Nephron progenitor cell (in vitro differentiated cells): Measurements from ENCODE around the gene CYTH4.

Experiments used
- DNase-seq: peaks from one replicate; pipeline ENCODE4 v3.0.0; 2021
- H3K27ac Mint-ChIP-seq: 2 replicates; pipeline ENCODE4 v1.8.0; 2021; ENCODE audit warnings: mild to moderate bottlenecking, moderate library complexity, mixed read lengths
- H3K27me3 Mint-ChIP-seq: 2 replicates; pipeline ENCODE4 v1.8.0; 2021; ENCODE audit warnings: mild to moderate bottlenecking, low read depth, mixed read lengths; ENCODE audit not compliant: poor library complexity
- H3K36me3 Mint-ChIP-seq: 2 replicates; pipeline ENCODE4 v1.8.0; 2021; ENCODE audit warnings: low read depth, mixed read lengths
- H3K4me1 Mint-ChIP-seq: 2 replicates; pipeline ENCODE4 v1.8.0; 2021; ENCODE audit warnings: mixed read lengths
- H3K4me3 Mint-ChIP-seq: 2 replicates; pipeline ENCODE4 v1.8.0; 2021; ENCODE audit warnings: mild to moderate bottlenecking, moderate library complexity, mixed read lengths
- H3K9me3 Mint-ChIP-seq: 2 replicates; pipeline ENCODE4 v1.8.0; 2021; ENCODE audit warnings: mild to moderate bottlenecking, moderate library complexity, mixed read lengths
- CTCF ChIP-seq: fragments of 200-600 bp; sonication (generic); IDR thresholded peaks from 2 replicates; pipeline ENCODE4 v1.5.0; 2021; ENCODE audit warnings: antibody characterized with exemption

The CYTH4 gene

GRCh38 chr22:37301144-37301830 lies 19.0 kb downstream of the CYTH4 start:
- no peak for DNase-seq
- TF ChIP-seq CTCF, result no peak
- Mint-ChIP-seq H3K27ac (no peak overlapping the region), H3K9me3 (no peaks in the 10 kb centered on the region), H3K36me3 (no peaks in the 10 kb centered on the region), H3K4me1 (peaks cover 14% of the 10 kb centered on the region), H3K27me3 (peaks cover 34% of the 10 kb centered on the region), H3K4me3 (no peak overlapping the region)

- no peak for DNase-seq
- Mint-ChIP-seq H3K27ac (no peak overlapping the region), H3K4me1 (peaks cover 30% of the 10 kb centered on the region), H3K36me3 (no peaks in the 10 kb centered on the region), H3K4me3 (no peak overlapping the region), H3K27me3 (peaks cover 34% of the 10 kb centered on the region), H3K9me3 (no peaks in the 10 kb centered on the region)
- TF ChIP-seq CTCF, result no peak
Measured at GRCh38 chr22:37302674-37303555, 20.6 kb downstream of the CYTH4 start.

DNA sequence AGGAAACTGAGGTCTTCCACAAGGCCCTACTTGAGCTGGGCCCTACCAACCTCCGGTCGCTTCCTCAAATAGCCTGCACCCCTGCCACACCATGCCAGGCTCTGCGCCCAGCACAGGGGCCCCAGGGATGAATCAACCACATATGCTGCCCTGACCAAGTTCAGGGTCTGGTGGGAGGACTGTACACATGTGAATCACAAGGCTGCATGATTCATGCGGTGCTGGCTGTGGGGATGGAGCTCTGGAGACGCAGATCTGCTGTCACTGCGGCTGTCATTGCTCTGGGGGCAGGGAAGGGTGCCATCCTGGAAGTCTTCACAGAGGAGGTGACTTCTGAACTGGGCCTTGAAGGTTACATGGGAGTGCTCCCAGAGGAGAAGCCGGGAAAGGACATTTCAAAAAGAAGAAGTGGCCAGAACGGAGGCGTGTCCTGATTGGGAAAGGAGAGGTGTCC lies 21.5 kb downstream of the CYTH4 start:
- no peak overlapping the region for H3K4me3 Mint-ChIP-seq
- H3K36me3 Mint-ChIP-seq, result no peaks in the 10 kb centered on the region
- no peak for DNase-seq
- no peaks in the 10 kb centered on the region for H3K9me3 Mint-ChIP-seq
- no peak overlapping the region for H3K27ac Mint-ChIP-seq
- peaks cover 31% of the 10 kb centered on the region for H3K4me1 Mint-ChIP-seq
- TF ChIP-seq CTCF, result no peak
- peaks cover 34% of the 10 kb centered on the region for H3K27me3 Mint-ChIP-seq

GRCh38 chr22:37304595-37305343 lies 22.5 kb downstream of the CYTH4 start:
- Mint-ChIP-seq H3K27ac (no peak overlapping the region), H3K27me3 (peaks cover 28% of the 10 kb centered on the region), H3K4me1 (peaks cover 40% of the 10 kb centered on the region), H3K36me3 (no peaks in the 10 kb centered on the region), H3K9me3 (no peaks in the 10 kb centered on the region), H3K4me3 (no peak overlapping the region)
- no peak for TF ChIP-seq CTCF
- no peak for DNase-seq

DNA sequence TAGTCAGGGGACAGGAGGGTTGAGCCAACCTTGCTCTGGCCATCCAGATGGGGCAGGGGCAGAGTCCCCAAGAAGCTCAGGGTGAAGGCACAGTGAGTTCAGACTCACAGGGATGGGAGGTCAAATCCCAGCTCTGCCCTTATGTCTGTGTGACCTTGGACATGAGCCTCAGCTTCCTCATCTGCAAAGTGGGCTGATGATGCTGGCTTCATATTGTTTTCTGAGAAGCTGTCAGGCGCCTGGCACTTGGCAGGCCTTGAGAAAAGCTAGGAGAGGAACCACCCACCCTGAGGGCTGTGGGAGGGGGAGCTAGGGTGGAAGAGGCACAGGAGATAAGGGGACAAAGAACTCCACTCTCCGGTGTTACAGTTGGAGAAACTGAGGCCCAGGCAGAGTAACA lies 23.6 kb downstream of the CYTH4 start:
- TF ChIP-seq CTCF, result no peak
- Mint-ChIP-seq H3K4me3 (no peak overlapping the region), H3K9me3 (no peaks in the 10 kb centered on the region), H3K27ac (peak overlapping the region; percentile 32), H3K36me3 (no peaks in the 10 kb centered on the region), H3K27me3 (peaks cover 29% of the 10 kb centered on the region), H3K4me1 (peaks cover 51% of the 10 kb centered on the region)
- DNase-seq, result no peak
